ENCODE data around the gene EHMT1.

Gene EHMT1

DNA sequence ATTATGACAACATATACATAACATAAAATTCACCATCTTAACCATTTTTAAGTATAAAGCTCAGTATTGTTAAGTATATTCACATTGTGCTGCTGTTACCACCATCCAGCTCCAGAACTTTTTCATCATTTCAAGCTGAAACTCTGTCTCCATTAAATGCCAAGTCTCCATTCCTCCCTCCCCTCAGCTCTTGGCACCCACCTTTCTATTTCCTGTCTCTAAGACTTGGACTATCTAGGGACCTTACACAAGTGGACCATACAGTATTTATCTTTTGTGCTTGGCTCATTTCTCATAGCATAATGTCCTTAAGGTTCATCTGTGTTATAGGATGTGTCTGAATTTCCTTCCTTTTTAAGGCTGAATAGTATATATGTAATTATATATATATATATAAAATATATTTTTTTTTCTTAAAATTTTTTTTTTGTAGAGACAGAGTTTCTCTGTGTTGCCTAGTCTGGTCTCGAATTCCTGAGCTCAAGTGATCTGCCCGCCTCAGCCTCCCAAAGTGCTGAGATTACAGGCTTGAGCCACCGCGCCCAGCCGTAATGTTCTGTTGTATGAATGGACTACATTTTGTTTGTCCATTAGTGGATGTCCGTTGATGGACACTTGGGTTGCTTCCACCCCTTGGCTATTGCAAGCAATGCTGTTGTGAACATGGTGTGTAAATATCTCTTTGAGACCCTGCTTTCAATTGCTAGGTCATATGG lies 72.3 kb downstream of the EHMT1 start:
- in situ Hi-C loops (cut with HindIII; ENCODE audit: low sequenced_read_pairs): no loop called here
- no peak for DNase-seq (ENCODE audit: low read depth)
- H3K4me3 ChIP-seq (ENCODE audit: low read depth, low read length): no peak overlapping the region
- TF ChIP-seq, protein P1, sequence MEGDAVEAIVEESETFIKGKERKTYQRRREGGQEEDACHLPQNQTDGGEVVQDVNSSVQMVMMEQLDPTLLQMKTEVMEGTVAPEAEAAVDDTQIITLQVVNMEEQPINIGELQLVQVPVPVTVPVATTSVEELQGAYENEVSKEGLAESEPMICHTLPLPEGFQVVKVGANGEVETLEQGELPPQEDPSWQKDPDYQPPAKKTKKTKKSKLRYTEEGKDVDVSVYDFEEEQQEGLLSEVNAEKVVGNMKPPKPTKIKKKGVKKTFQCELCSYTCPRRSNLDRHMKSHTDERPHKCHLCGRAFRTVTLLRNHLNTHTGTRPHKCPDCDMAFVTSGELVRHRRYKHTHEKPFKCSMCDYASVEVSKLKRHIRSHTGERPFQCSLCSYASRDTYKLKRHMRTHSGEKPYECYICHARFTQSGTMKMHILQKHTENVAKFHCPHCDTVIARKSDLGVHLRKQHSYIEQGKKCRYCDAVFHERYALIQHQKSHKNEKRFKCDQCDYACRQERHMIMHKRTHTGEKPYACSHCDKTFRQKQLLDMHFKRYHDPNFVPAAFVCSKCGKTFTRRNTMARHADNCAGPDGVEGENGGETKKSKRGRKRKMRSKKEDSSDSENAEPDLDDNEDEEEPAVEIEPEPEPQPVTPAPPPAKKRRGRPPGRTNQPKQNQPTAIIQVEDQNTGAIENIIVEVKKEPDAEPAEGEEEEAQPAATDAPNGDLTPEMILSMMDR (IDR thresholded peaks at IDR 0.05; ENCODE audit: low read depth, low read length, missing control alignments): no peak

DNA sequence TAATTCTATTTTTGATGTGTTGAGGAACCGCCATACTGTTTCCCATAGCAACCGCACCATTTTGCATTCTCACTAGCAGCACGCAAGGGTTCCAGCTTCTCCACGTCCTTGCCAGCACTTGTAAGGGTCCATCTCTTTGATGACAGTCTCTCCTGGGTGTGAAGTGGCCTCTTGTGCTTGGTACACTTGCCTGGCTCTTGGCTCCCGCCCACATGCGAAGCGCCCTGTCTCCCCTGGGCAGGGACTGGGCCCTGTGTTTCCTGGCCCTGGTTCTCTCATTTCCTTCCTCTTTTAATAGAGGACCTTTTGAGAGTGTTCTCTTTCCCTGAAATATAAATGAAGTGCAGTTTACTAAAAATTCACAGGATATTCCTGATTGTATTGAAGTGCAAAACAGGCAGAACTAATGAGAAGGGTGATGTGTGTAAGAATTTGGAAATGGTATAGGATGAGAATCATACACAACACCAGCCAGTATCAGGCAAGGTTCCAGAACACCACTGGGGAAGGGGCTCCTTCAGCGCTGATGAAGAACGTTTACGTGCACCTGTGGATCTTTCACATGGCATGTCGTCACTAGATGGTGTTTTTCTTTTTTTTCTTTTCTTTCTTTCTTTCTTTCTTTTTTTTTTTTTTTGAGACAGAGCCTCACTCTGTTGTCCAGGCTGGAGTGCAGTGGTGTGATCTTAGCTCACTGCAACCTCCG lies 73.0 kb downstream of the EHMT1 start:
- in situ Hi-C loops (cut with HindIII; ENCODE audit: low sequenced_read_pairs): no loop called here
- DNase-seq (ENCODE audit: low read depth): no peak
- TF ChIP-seq, protein P1 (IDR thresholded peaks at IDR 0.05; ENCODE audit: low read depth, low read length, missing control alignments): no peak
- H3K4me3 ChIP-seq (ENCODE audit: low read depth, low read length): no peak overlapping the region

DNA sequence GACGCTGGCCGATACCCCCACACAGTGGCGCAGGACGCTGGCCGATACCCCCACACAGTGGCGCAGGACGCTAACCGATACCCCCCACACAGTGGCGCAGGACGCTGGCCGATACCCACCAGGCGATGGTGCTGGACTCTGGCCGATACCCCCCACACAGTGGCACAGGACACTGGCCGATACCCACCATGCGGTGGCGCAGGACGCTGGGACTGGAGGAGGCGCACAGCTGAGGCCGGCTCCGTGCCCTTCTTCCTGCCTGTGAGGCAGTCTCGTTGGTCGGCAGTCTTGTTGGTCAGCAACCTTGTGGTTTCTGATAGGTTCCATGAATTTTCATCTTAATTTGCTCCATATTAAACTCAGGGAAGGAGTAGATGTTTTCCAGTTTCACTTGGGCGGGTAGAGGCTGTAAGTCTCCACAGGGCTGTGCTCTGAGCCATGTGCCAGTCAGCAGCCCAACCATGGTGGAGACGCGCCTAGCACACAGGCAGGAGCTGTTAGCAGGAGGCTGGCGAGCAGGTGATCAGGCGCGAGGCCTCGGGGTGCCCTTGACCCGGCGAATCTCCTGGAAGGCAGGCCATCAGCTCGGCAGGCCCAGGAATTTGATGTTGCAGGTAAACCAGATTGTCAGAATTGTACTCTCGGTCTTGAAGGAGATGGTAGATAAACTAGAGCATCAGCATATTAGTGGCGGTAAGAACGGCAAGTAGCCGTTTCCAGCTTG lies 75.6 kb downstream of the EHMT1 start:
- H3K4me3 ChIP-seq (ENCODE audit: low read depth, low read length): no peak overlapping the region
- no peak for DNase-seq (ENCODE audit: low read depth)
- TF ChIP-seq, protein P1 (IDR thresholded peaks at IDR 0.05; ENCODE audit: low read depth, low read length, missing control alignments): no peak
- in situ Hi-C loops (cut with HindIII; ENCODE audit: low sequenced_read_pairs): no loop called here

DNA sequence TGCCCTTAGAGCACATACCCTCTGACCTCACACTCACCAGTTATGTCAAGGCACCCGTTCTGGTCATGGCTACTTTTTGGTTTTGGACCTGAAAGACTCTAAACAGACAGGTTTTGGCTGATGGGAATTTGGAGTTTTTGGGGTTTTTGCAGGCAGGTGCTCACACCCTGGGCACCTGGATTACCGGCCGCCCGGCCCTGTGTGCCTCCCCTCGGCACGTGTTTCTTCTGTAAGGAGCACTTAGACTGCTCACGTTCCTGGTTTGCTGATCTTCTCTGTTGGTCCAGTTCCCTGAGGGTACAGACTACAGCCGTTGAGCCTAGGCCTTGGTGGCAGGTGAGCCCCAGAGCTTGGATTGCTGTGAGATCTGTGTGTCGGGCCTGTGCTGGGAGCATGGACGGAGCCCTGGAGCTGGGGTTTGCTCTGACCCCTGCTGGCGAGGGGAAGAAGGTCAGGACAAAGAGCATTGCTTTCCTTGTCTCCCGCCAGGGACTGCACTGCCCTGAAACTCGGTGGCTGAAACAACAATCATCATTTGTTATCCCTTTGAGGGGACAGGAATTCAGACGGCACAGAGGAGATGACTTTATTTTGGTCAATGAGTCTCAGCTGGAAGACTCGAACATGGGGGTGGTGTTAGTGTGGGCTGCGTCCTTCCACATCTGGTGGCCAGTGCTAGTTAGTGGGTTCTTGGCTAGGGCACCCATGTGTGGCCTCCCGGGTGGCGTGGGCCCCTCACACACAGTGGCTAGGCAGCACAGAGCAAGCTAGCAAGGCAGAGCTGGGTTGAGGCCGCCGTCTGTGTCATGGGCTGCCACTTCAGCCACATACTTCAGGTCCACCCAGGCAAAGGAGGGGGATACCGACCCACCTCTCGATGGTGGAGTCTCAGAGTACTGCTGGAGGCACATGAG lies 76.4 kb downstream of the EHMT1 start:
- in situ Hi-C loops (cut with HindIII; ENCODE audit: low sequenced_read_pairs): no loop called here
- no peak overlapping the region for H3K4me3 ChIP-seq (ENCODE audit: low read depth, low read length)
- TF ChIP-seq, protein P1 (IDR thresholded peaks at IDR 0.05; ENCODE audit: low read depth, low read length, missing control alignments): peak; percentile 68
- no peak for DNase-seq (ENCODE audit: low read depth)

DNA sequence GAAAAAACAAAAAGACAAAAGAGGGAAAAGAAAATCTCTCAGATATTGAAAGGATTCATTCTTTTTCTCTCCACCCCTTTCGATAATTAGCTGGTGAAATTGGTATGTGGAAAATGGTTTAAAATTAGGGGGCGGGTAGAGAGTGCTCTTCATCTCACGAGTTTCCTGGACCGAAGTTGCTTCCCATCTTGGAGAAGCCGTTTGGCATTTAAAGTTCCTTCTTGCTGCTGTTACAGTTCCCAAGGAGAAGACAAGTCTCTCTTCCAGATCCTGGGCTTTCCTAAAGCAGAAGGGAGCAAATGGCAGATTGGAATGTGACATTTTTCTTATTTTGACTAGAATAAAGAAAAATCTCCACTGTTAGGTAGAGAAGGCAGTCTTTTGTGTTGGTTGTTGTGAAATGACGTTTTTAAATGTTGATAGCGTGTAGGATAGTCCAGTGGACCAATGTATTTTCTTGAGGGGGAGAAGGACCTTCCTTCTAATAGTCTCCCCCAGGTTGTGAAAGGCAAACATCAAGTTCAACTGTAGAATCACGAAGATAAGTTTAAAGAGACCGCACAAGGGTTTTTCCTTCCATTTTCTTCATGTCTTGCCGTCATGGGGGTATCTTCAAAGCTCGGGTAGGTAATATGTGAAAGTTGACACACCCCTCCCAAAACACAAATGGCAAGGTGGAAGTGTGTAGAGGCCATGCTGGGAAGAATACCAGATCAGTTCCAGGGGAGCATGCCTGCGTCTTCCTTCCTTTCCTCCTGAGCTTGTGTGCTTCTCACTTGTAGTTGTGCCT lies 77.5 kb downstream of the EHMT1 start:
- TF ChIP-seq, protein P1 (IDR thresholded peaks at IDR 0.05; ENCODE audit: low read depth, low read length, missing control alignments): no peak
- no peak overlapping the region for H3K4me3 ChIP-seq (ENCODE audit: low read depth, low read length)
- DNase-seq (ENCODE audit: low read depth): no peak
- in situ Hi-C loops (cut with HindIII; ENCODE audit: low sequenced_read_pairs): no loop called here

All from astrocyte of the cerebellum (primary cell).